ENCODE data around the gene XRCC5. TPM values are rescaled to one million over a fixed set of nuclear protein-coding genes. Genes with fewer than 3 reads are reported as not detected.

Gene XRCC5
- total RNA-seq, 1 donor from 2014 or later = 197 TPM

DNA sequence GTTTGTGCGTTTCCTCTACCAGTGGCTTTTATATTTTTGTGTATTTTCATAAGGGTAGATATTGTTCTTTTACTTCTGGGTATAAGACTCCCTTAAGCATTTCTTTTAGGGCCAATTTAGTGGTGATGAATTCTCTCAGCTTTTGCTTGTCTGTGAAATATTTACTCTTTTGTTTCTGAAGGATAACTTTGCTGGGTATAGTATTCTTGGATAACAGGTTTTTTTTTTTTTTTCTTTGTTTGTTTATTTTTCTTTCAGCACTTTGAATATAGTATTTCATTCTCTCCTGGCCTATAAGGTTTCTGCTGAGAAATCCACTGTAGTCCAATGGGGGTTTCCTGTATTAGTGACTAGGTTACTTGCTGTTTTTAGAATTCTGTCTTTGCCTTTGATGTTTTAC lies 122.7 kb downstream of the XRCC5 start:
- no peak for DNase-seq (ENCODE audit: low spot score)

- DNase-seq (ENCODE audit: low spot score) = no peak
Observed at GRCh38 chr2:216232721-216233120, 123.6 kb downstream of the XRCC5 start.

DNA sequence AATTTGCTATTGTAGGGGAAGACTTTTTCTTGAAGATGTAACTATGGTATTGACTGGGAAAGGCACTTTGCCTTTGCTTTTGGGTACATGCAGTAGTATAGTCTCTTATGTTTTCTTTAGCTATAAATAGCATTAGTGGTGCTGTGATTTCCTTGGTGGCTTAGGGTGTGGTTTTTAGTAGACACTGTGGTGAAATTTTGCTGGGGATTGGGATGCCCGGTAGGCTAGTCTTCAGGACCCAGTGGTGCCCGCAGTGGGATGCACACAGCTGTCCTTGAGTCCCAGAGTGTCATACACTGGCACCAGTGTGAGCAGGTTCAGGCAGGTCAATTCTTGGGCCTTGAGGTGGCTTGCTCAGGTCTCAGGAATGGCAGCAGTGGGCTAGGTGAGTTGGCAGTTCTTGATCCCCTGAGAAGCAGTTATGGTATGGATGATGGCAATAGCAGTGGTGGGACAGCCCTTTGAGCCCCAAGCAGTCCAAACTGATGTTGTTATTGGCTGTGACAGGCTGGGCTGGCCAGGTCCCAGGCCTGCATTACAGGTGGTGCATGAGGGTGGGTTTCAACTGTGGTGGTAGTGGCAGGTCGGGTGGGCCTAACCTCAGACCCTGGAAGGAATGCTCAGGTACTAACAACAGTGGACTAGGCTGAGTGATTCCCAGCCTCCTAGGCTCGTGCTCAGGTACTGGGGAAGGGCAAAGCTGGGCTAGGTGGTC lies 124.3 kb downstream of the XRCC5 start:
- no peak for DNase-seq (ENCODE audit: low spot score)

- DNase-seq (ENCODE audit: low spot score) = no peak
Observed at GRCh38 chr2:216234106-216234505, 125.0 kb downstream of the XRCC5 start.

GRCh38 chr2:216235462-216235861 lies 126.3 kb downstream of the XRCC5 start:
- DNase-seq (ENCODE audit: low spot score) = no peak

- no peak for DNase-seq (ENCODE audit: low spot score)
Observed at GRCh38 chr2:216235896-216236295, 126.7 kb downstream of the XRCC5 start.

GRCh38 chr2:216236486-216236885 lies 127.3 kb downstream of the XRCC5 start:
- DNase-seq (ENCODE audit: low spot score) = no peak

DNA sequence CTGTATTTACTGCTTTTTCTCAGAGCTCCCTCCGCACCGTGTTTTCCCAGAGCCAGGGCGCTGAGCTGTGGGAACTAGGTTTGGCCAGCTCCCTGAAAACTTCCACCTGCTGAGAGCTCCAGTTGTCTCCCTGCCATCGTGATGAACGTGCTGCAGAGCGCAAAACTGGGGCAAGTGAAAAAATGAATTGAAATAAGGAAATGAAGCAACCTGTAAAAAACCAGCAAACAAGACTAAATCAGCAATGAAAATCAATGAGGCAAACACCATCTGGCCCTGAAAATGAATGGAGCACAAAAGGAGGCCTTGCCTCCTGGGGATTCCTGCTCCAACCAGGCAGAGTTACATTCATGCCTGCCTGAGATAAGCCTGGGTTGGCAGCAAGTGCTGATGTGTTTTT lies 133.2 kb downstream of the XRCC5 start:
- DNase-seq (ENCODE audit: low spot score) = no peak

GRCh38 chr2:216243026-216243425 lies 133.9 kb downstream of the XRCC5 start:
- DNase-seq (ENCODE audit: low spot score) = no peak

GRCh38 chr2:216245391-216245975 lies 136.3 kb downstream of the XRCC5 start:
- DNase-seq (ENCODE audit: low spot score) = no peak

GRCh38 chr2:216246766-216247165 lies 137.6 kb downstream of the XRCC5 start:
- DNase-seq (ENCODE audit: low spot score) = no peak

Other genes with a start within 250 kb of the XRCC5 start
- gene MREG, start 95.8 kb upstream of the XRCC5 start, total RNA-seq (ENCODE audit: insufficient read depth, low replicate concordance) = 1.2 TPM
- 1.7 TPM for gene PECR, start 27.5 kb upstream of the XRCC5 start, total RNA-seq (ENCODE audit: insufficient read depth, low replicate concordance)
- gene TMEM169, start 27.4 kb upstream of the XRCC5 start, total RNA-seq (ENCODE audit: insufficient read depth, low replicate concordance) = 0.48 TPM